ENCODE data around the gene C1orf35.

- no peak for TF ChIP-seq REST (IDR thresholded peaks at IDR 0.05; ENCODE audit: low read depth)
- TF ChIP-seq EP300 (IDR thresholded peaks at IDR 0.05; ENCODE audit: borderline replicate concordance): no peak
- TF ChIP-seq TAF1 (IDR thresholded peaks at IDR 0.05; ENCODE audit: low read depth): no peak
- TF ChIP-seq FOXM1 (IDR thresholded peaks at IDR 0.05; ENCODE audit: borderline replicate concordance, low read depth): no peak
- no peak for TF ChIP-seq RAD21 (IDR thresholded peaks at IDR 0.05; ENCODE audit: low read depth)
- no peak for TF ChIP-seq MAX (IDR thresholded peaks at IDR 0.05)
- TF ChIP-seq EGR1 (IDR thresholded peaks at IDR 0.05): no peak
- TF ChIP-seq CEBPB (IDR thresholded peaks at IDR 0.05): no peak
- no peak for TF ChIP-seq CREB1 (IDR thresholded peaks at IDR 0.05; ENCODE audit: low read depth)
- TF ChIP-seq YY1 (IDR thresholded peaks at IDR 0.05; ENCODE audit: low read depth): no peak
- TF ChIP-seq USF1 (IDR thresholded peaks at IDR 0.05): no peak
Measured at GRCh38 chr1:228141226-228142044, 38.3 kb upstream of the C1orf35 start.

All from Ishikawa (cell line).